Embryonic facial prominence (tissue), 1 donor: ENCODE results near the gene CAPN5.

Experiments
- DNase-seq: peaks from one replicate; pipeline ENCODE4 v3.0.0-alpha.2; 2016; ENCODE audit errors: extremely low spot score

The CAPN5 gene

DNA sequence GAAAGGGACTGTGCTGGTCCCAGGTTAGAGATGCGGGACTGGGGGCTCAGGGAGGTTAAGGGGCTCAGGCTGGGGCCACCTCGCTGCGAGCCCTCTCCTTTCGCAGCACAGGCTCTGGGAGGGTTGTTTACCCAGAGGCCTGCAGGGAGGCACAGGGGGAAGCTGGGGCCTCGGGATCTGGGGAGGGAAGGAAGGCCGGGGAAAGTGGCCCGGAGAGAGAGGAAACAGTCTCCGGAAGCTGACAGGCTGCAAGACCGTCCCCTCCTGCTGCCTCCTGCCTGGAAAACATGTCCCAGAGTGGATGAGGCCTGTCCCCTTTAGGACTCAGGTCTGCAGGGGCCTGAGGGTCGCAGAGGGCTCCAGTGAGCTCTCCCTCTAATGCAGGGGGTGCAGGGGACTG lies 106.7 kb downstream of the CAPN5 start:
- no peak for DNase-seq

DNA sequence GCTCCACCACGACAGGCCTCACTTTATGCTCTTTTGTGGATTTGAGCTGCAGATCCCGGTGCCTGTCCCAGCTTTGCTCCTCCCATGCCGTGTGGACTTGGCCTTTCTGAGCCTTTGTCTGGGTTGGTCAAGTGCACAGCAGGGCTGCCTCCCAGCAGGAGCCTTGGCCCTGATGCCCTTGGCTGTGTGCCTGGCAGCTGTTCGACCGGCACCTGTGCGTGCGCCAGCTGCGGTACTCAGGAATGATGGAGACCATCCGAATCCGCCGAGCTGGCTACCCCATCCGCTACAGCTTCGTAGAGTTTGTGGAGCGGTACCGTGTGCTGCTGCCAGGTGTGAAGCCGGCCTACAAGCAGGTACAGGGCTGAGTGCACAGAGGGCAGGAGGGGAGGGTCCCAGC lies 107.8 kb downstream of the CAPN5 start:
- DNase-seq, result no peak

DNA sequence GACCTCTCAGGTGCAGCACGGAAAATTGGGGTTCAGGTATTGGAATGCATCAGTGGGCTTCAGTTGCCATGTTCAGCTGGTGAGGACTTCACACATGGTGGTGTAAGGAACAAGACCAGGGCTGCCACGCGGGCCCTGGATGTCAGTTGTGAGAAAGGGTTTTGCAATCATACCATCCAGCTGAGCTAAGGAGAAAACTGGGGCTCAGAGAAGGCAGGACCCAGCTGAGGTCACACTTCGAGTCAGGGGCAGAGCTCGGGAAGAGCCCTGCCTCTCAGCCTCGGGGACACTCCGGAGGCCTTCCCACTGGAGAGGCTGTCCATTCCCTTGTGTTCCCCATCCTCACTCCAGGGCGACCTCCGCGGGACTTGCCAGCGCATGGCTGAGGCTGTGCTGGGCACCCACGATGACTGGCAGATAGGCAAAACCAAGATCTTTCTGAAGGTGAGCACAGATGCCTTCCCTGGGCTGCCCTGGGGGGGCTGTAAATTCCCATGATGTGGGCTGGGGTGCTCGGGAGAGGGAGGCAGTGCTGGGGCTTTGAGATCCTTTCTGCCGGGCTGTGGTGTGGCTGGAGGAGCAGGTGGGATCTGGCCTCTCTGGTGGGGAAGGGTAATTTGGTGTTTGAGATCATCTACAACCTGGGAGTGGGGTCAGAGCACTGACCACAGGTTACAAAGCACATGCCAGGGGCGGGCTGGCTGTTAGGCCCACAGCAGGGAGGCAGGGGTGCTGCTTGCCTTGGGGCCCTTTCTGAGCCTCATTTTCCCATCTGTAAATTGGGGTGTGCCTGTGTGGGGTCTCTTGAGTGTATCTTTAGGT lies 108.5 kb downstream of the CAPN5 start:
- DNase-seq, result no peak
